HepG2 (cell line): Measurements from ENCODE around the gene MYRIP. TPM values are rescaled to one million over a fixed set of nuclear protein-coding genes. Genes with fewer than 3 reads are reported as not detected.

Source experiments
- NR2F2 ChIP-seq: IDR thresholded peaks from 2 replicates; pipeline ENCODE4 v1.6.1; 2012; ENCODE audit warnings: low read depth, inconsistent platforms, borderline replicate concordance
- polyA plus RNA-seq, 8 experiments: library from polyadenylated mRNA; depleted of rRNA in 3 of 8; stranded (reverse) in 7 of 8; unstranded in 1 of 8; fragments of >200 nt; fragmentation: Illumina TruSeq in 4 of 8; extraction: Trizol in 4 of 8; gene quantifications; 2 replicates each; pipeline versions ENCODE4 v1.2.1 to v1.2.3, GENCODE V29; 2011 to 2016; ENCODE audit warnings: low read depth in 4 of 8, missing spikeins in 1 of 8, mixed read lengths in 1 of 8; ENCODE audit not compliant: insufficient read depth in 1 of 8
- total RNA-seq, 5 experiments: library from RNA; depleted of rRNA; stranded (reverse); fragments of >200 nt; fragmentation: Illumina TruSeq; extraction: Trizol; gene quantifications; 2 replicates each; pipeline ENCODE4 v1.2.3, GENCODE V29; 2016; ENCODE audit warnings: low read depth in 1 of 5
- TF ChIP-seq, protein P1 (sequence below): sonication (generic); formaldehyde crosslinking; IDR thresholded peaks from 2 replicates; pipeline ENCODE4 v1.4.0; 2020; ENCODE audit warnings: mild to moderate bottlenecking, missing genetic modification reagents
- TF ChIP-seq, protein P2 (sequence below): sonication (generic); formaldehyde crosslinking; IDR thresholded peaks from 2 replicates; pipeline ENCODE4 v1.8.0; 2022; ENCODE audit warnings: mild to moderate bottlenecking, missing genetic modification reagents, moderate library complexity

The MYRIP gene
- total and polyA plus RNA-seq, 2 of the 13 experiments (the other 11 are each of a cell fraction or from before 2014, with no cell fraction given): 0.64 to 0.84 TPM

DNA sequence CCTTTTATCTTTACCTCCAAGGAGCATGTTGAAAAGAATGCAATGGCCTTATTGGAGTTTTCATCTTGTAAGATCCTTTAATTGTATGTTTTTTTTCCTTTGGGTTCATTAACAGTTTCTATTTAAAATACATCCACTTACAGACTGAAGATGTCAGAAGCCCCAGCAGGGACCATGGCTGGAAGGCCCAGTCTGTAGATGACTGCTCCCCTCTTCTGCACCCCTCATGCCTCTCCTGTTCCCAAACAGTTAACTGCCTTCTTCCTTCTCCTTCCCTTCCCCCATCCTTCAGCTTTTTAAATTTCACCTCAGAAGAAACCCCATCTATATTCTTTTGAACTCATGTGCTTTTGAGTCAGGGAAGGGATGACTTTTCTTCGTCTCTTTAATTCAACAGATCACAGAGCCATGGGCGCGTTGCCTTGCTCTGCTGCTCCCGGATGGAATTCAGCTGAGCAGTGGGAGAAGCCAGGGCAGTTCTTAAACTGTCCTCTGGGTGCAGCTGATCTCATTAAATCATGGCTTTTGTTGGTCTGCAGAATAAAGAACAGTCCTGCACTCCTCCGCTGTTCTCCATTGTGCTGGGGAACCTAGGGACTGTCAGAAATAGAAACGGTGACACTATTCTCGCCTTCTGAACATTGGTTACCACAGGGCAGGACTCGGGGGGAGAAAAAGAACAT, 428.6 kb downstream of the MYRIP start (continued):
- TF ChIP-seq, protein P1, sequence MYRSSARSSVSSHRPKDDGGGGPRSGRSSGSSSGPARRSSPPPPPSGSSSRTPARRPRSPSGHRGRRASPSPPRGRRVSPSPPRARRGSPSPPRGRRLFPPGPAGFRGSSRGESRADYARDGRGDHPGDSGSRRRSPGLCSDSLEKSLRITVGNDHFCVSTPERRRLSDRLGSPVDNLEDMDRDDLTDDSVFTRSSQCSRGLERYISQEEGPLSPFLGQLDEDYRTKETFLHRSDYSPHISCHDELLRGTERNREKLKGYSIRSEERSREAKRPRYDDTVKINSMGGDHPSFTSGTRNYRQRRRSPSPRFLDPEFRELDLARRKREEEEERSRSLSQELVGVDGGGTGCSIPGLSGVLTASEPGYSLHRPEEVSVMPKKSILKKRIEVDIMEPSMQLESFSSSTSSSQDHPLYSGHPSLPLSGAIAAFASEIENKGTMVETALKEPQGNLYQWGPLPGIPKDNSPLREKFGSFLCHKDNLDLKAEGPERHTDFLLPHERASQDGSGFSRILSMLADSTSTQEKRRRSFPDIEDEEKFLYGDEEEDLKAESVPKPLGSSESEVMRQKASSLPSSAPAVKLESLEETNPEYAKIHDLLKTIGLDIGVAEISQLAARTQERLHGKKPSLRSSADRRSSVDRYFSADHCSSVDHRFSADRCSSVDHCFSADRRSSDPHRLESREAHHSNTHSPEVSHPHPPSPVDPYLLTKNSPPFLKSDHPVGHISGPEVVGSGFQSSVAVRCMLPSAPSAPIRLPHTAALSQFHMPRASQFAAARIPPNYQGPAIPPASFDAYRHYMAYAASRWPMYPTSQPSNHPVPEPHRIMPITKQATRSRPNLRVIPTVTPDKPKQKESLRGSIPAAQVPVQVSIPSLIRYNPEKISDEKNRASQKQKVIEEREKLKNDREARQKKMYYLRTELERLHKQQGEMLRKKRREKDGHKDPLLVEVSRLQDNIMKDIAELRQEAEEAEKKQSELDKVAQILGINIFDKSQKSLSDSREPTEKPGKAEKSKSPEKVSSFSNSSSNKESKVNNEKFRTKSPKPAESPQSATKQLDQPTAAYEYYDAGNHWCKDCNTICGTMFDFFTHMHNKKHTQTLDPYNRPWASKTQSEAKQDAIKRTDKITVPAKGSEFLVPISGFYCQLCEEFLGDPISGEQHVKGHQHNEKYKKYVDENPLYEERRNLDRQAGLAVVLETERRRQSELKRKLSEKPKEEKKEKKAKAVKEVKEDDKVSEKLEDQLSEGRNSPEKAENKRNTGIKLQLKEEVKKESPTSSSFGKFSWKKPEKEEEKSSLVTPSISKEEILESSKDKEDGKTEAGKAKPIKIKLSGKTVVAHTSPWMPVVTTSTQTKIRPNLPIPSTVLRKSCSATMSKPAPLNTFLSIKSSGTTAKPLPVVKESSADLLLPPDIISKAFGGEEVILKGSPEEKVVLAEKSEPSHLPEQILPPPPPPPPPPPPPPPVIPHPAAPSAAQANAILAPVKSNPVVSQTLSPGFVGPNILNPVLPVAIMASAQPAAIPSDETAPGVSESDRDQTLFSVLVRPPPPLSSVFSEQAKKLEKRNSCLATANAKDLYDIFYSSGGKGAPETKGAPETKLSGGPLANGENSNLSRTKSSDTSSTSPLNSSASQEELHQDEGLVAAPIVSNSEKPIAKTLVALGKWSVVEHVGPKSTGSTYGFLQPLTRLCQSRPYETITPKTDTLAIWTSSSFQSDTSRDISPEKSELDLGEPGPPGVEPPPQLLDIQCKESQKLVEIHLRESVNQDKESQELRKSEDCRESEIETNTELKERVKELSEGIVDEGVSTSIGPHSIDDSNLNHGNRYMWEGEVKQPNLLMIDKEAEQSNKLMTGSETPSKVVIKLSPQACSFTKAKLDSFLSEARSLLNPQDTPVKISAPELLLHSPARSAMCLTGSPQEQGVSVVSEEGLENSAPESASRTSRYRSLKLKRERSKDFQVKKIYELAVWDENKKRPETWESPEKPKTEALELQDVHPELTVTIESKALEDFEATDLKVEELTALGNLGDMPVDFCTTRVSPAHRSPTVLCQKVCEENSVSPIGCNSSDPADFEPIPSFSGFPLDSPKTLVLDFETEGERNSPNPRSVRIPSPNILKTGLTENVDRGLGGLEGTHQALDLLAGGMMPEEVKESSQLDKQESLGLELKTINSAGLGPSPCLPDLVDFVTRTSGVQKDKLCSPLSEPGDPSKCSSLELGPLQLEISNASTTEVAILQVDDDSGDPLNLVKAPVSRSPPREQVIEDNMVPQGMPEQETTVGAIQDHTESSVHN (CRISPR knock-in tag): no peak
- TF ChIP-seq NR2F2: no peak
- TF ChIP-seq, protein P2, sequence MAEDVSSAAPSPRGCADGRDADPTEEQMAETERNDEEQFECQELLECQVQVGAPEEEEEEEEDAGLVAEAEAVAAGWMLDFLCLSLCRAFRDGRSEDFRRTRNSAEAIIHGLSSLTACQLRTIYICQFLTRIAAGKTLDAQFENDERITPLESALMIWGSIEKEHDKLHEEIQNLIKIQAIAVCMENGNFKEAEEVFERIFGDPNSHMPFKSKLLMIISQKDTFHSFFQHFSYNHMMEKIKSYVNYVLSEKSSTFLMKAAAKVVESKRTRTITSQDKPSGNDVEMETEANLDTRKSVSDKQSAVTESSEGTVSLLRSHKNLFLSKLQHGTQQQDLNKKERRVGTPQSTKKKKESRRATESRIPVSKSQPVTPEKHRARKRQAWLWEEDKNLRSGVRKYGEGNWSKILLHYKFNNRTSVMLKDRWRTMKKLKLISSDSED: no peak
